A673 (cell line): ENCODE data around the gene GALNT12. TPM values are rescaled to one million over a fixed set of nuclear protein-coding genes. Genes with fewer than 3 reads are reported as not detected.

Experiments used
- BruUV-seq: library from RNA; stranded (reverse); fragments of 400-500 nt; replicated peaks from 2 replicates; lab custom pipeline; 2021; lab: Mats Ljungman, UMichigan
- CTCF ChIA-PET: fragments of 300-600 bp; sonication (Branson Sonifier 250); formaldehyde crosslinking; loops from one replicate; lab custom pipeline; 2022; ENCODE audit warnings: antibody characterized with exemption; lab: Charles Lee
- POLR2A ChIA-PET: fragments of 300-600 bp; sonication (Branson Sonifier 250); formaldehyde crosslinking; loops from one replicate; lab custom pipeline; 2022; ENCODE audit warnings: antibody characterized with exemption; ENCODE audit not compliant: low non-redundant PET; lab: Charles Lee
- DNase-seq: peaks from one replicate; pipeline ENCODE4 v3.0.0-alpha.2; 2015; ENCODE audit warnings: low spot score
- H3K27ac ChIP-seq: fragments of 200-600 bp; sonication (generic); 2 replicates; pipeline ENCODE4 v1.5.1; 2016; ENCODE audit warnings: mixed run types, low read depth, mild to moderate bottlenecking, mixed read lengths, antibody characterized with exemption, low read length; ENCODE audit not compliant: poor library complexity, severe bottlenecking
- H3K27me3 ChIP-seq: fragments of 200-600 bp; sonication (generic); replicated peaks from 2 replicates; pipeline ENCODE4 v1.6.1; 2017; ENCODE audit warnings: mixed run types, low read depth, mild to moderate bottlenecking, mixed read lengths, antibody characterized with exemption, low read length; ENCODE audit not compliant: insufficient read depth, poor library complexity
- H3K36me3 ChIP-seq: fragments of 200-600 bp; sonication (generic); 2 replicates; pipeline ENCODE4 v1.6.1; 2016; ENCODE audit warnings: mixed run types, mild to moderate bottlenecking, mixed read lengths, antibody characterized with exemption, low read length; ENCODE audit not compliant: insufficient read depth, poor library complexity, severe bottlenecking
- H3K4me1 ChIP-seq: fragments of 200-600 bp; sonication (generic); 2 replicates; pipeline ENCODE4 v1.6.1; 2017; ENCODE audit warnings: mixed run types, mild to moderate bottlenecking, mixed read lengths, antibody characterized with exemption, low read length; ENCODE audit not compliant: insufficient read depth, poor library complexity, severe bottlenecking
- H3K4me3 ChIP-seq: fragments of 200-600 bp; sonication (generic); 2 replicates; pipeline ENCODE4 v1.5.1; 2016; ENCODE audit warnings: low read depth, mixed run types, mild to moderate bottlenecking, mixed read lengths, low read length; ENCODE audit not compliant: poor library complexity, severe bottlenecking
- H3K9me3 ChIP-seq: fragments of 200-600 bp; sonication (generic); 2 replicates; pipeline ENCODE4 v1.6.1; 2016; ENCODE audit warnings: mixed run types, low read depth, mild to moderate bottlenecking, mixed read lengths, antibody characterized with exemption, low read length; ENCODE audit not compliant: poor library complexity, severe bottlenecking
- CTCF ChIP-seq: fragments of 300-800, 200-600 bp; sonication (generic); conservative IDR thresholded peaks from 2 replicates; pipeline ENCODE4 v1.5.1; 2017; ENCODE audit warnings: low read depth, mild to moderate bottlenecking, antibody characterized with exemption, low read length, moderate library complexity, mixed read lengths
- EZH2 ChIP-seq: fragments of 200-600 bp; sonication (generic); IDR thresholded peaks from 2 replicates; pipeline ENCODE4 v1.6.1; 2017; ENCODE audit warnings: borderline replicate concordance, low read depth, mild to moderate bottlenecking, mixed read lengths, antibody characterized with exemption, low read length; ENCODE audit not compliant: poor library complexity, severe bottlenecking
- intact Hi-C: fragments of 100-400 bp; cut with micrococcal nuclease; formaldehyde crosslinking; loops from one replicate; pipeline ENCODE4 v1.10.0; 2022; ENCODE audit not compliant: unreplicated experiment
- total RNA-seq: library from RNA; stranded (reverse); gene quantifications from 2 replicates; pipeline ENCODE4 v1.2.3, GENCODE V29; 2021

Gene GALNT12
- total RNA-seq, 1 experiment from 2014 or later = 0.54 TPM

- ChIA-PET CTCF (no interaction called here), POLR2A (no interaction called here)
- BruUV-seq = no TSS peak
- DNase-seq = no peak
- Histone ChIP-seq H3K4me3 (no peak overlapping the region), H3K4me1 (no peaks in the 10 kb centered on the region), H3K27ac (no peak overlapping the region), H3K36me3 (no peaks in the 10 kb centered on the region), H3K9me3 (no peaks in the 10 kb centered on the region), H3K27me3 (peaks cover 7% of the 10 kb centered on the region)
- TF ChIP-seq EZH2 (no peak), CTCF (no peak)
- intact Hi-C loops = no loop called here
Measured at GRCh38 chr9:98883276-98883675, 75.8 kb downstream of the GALNT12 start.

- POLR2A ChIA-PET = no interaction called here
- Histone ChIP-seq H3K27me3 (peaks cover 5% of the 10 kb centered on the region), H3K9me3 (no peaks in the 10 kb centered on the region), H3K36me3 (no peaks in the 10 kb centered on the region), H3K4me3 (no peak overlapping the region), H3K27ac (no peak overlapping the region), H3K4me1 (no peaks in the 10 kb centered on the region)
- no peak for TF ChIP-seq CTCF
- TF ChIP-seq EZH2 = no peak
- no peak for DNase-seq
- intact Hi-C loops = no loop called here
- CTCF ChIA-PET = no interaction called here
- no TSS peak for BruUV-seq
Measured at GRCh38 chr9:98884849-98885248, 77.4 kb downstream of the GALNT12 start.

GRCh38 chr9:98885575-98886295 lies 78.3 kb downstream of the GALNT12 start:
- TF ChIP-seq EZH2 = no peak
- TF ChIP-seq CTCF = no peak
- ChIA-PET CTCF (no interaction called here), POLR2A (no interaction called here)
- H3K27ac ChIP-seq = no peak overlapping the region
- H3K36me3 ChIP-seq = no peaks in the 10 kb centered on the region
- no TSS peak for BruUV-seq
- no peaks in the 10 kb centered on the region for H3K4me1 ChIP-seq
- intact Hi-C loops = no loop called here
- H3K4me3 ChIP-seq = no peak overlapping the region
- no peak for DNase-seq
- H3K27me3 ChIP-seq = peaks cover 5% of the 10 kb centered on the region
- no peaks in the 10 kb centered on the region for H3K9me3 ChIP-seq
